H1 (cell line): ENCODE measurements around the gene NFIC. TPM values are rescaled to one million over a fixed set of nuclear protein-coding genes. Genes with fewer than 3 reads are reported as not detected.

Source experiments
- CTCF ChIA-PET: fragments of 300-600 bp; sonication (Branson Sonifier 250); formaldehyde crosslinking; loops from one replicate; lab custom pipeline; 2021; ENCODE audit not compliant: partially characterized antibody; lab: Charles Lee
- POLR2A ChIA-PET: fragments of 300-600 bp; sonication (Branson Sonifier 250); formaldehyde crosslinking; loops from one replicate; lab custom pipeline; 2021; ENCODE audit warnings: inconsistent platforms; ENCODE audit not compliant: partially characterized antibody; lab: Charles Lee
- DNase-seq, 2 experiments: peaks; one replicate each; pipeline versions ENCODE4 v3.0.0 to v3.0.0-alpha.2; 2010 to 2022; ENCODE audit warnings: low spot score in 2 of 2, low read depth in 1 of 2, mixed read lengths in 1 of 2
- FAIRE-seq: peaks from 2 replicates; lab custom pipeline; 2011; peaks lifted over from hg19 to GRCh38; lab: Jason Lieb, UNC
- H2AFZ ChIP-seq: 2 replicates; pipeline ENCODE4 v1.8.1; 2012; ENCODE audit warnings: low read length, inconsistent platforms
- H2AK5ac ChIP-seq: 2 replicates; pipeline ENCODE4 v1.6.1; 2013; ENCODE audit warnings: low read depth, low read length
- H2BK120ac ChIP-seq: replicated peaks from 2 replicates; pipeline ENCODE3; 2013; ENCODE audit warnings: low read depth, low read length, inconsistent platforms
- H2BK12ac ChIP-seq: 2 replicates; pipeline ENCODE4 v1.6.1; 2013; ENCODE audit warnings: low read depth, low read length
- H2BK15ac ChIP-seq: 2 replicates; pipeline ENCODE4 v1.6.1; 2013; ENCODE audit warnings: low read length
- H2BK20ac ChIP-seq: 2 replicates; pipeline ENCODE4 v1.6.1; 2013; ENCODE audit warnings: low read length
- H2BK5ac ChIP-seq: 2 replicates; pipeline ENCODE4 v1.6.1; 2013; ENCODE audit warnings: low read depth, low read length
- H3K14ac ChIP-seq: 2 replicates; pipeline ENCODE4 v1.6.1; 2013; ENCODE audit warnings: inconsistent platforms; ENCODE audit not compliant: insufficient read length
- H3K18ac ChIP-seq: 2 replicates; pipeline ENCODE4 v1.6.1; 2013; ENCODE audit warnings: low read length; ENCODE audit errors: extremely low read depth
- H3K23ac ChIP-seq: 2 replicates; pipeline ENCODE4 v1.6.1; 2013; ENCODE audit warnings: inconsistent platforms; ENCODE audit not compliant: insufficient read length
- H3K23me2 ChIP-seq: 2 replicates; pipeline ENCODE4 v1.6.1; 2013; ENCODE audit warnings: low read depth, low read length
- H3K27ac ChIP-seq: 2 replicates; pipeline ENCODE4 v1.6.1; 2011; ENCODE audit warnings: low read depth, low read length, inconsistent platforms
- H3K27me3 ChIP-seq, 4 experiments: replicated peaks in 1 of 4; 1 replicate in 1 of 4; 2 replicates in 3 of 4; pipeline versions ENCODE4 v1.6.1 to v1.8.1; 2011 to 2013; ENCODE audit warnings: low read length in 3 of 4, mild to moderate bottlenecking in 3 of 4, inconsistent platforms in 2 of 4, mixed read lengths in 2 of 4, moderate library complexity in 1 of 4; ENCODE audit not compliant: control insufficient read depth in 3 of 4, insufficient read depth in 3 of 4; ENCODE audit errors: extremely low read depth in 1 of 4
- H3K36me3 ChIP-seq, 4 experiments: 2 replicates each; pipeline versions ENCODE4 v1.6.1 to v1.8.1; 2011 to 2013; ENCODE audit warnings: mild to moderate bottlenecking in 4 of 4, low read length in 3 of 4, moderate library complexity in 2 of 4, control low read depth in 1 of 4, inconsistent platforms in 1 of 4; ENCODE audit not compliant: insufficient read depth in 4 of 4, control insufficient read depth in 2 of 4
- H3K4ac ChIP-seq: replicated peaks from 2 replicates; pipeline ENCODE3; 2013; ENCODE audit warnings: low read length, low read depth, mixed read lengths, inconsistent platforms; ENCODE audit not compliant: insufficient read length
- H3K4me1 ChIP-seq, 4 experiments: replicated peaks in 1 of 4; 1 replicate in 1 of 4; 2 replicates in 3 of 4; pipeline versions ENCODE4 v1.6.1 to v1.8.1; 2011 to 2013; ENCODE audit warnings: low read length in 3 of 4, inconsistent platforms in 2 of 4, mixed read lengths in 1 of 4; ENCODE audit not compliant: insufficient read depth in 4 of 4, control insufficient read depth in 3 of 4
- H3K4me2 ChIP-seq, 2 experiments: 2 replicates each; pipeline versions ENCODE4 v1.6.1 to v1.8.1; 2011 to 2013; ENCODE audit warnings: low read depth in 2 of 2, low read length in 2 of 2, control low read depth in 1 of 2, inconsistent platforms in 1 of 2, mild to moderate bottlenecking in 1 of 2; ENCODE audit not compliant: insufficient read depth in 1 of 2
- H3K4me3 ChIP-seq, 4 experiments: fragments of 200-600, 300-600 bp in 1 of 4; sonication (generic), shearing (Covaris generic), sonication (Bioruptor Twin) in 1 of 4; 2 replicates each; pipeline versions ENCODE4 v1.5.1 to v1.8.1; 2011 to 2016; ENCODE audit warnings: low read length in 4 of 4, low read depth in 3 of 4, control low read depth in 2 of 4, inconsistent platforms in 2 of 4, mild to moderate bottlenecking in 2 of 4, mixed read lengths in 1 of 4, moderate library complexity in 1 of 4; ENCODE audit not compliant: insufficient read depth in 2 of 4; ENCODE audit errors: extremely low read depth in 1 of 4
- H3K56ac ChIP-seq: replicated peaks from 2 replicates; pipeline ENCODE3; 2013; ENCODE audit warnings: low read depth, mild to moderate bottlenecking, mixed read lengths, low read length, inconsistent platforms; ENCODE audit not compliant: insufficient read length
- H3K79me1 ChIP-seq: 2 replicates; pipeline ENCODE4 v1.6.1; 2013; ENCODE audit warnings: low read depth, low read length, control low read depth
- H3K79me2 ChIP-seq, 2 experiments: 2 replicates each; pipeline versions ENCODE4 v1.6.1 to v1.8.1; 2012 to 2013; ENCODE audit warnings: low read length in 2 of 2, mild to moderate bottlenecking in 2 of 2, inconsistent platforms in 1 of 2; ENCODE audit not compliant: insufficient read depth in 2 of 2, control insufficient read depth in 1 of 2
- H3K9ac ChIP-seq, 4 experiments: replicated peaks in 1 of 4; 1 replicate in 1 of 4; 2 replicates in 3 of 4; pipeline versions ENCODE4 v1.6.1 to v1.8.1; 2011 to 2013; ENCODE audit warnings: low read depth in 3 of 4, low read length in 3 of 4, control low read depth in 2 of 4, mild to moderate bottlenecking in 2 of 4, moderate library complexity in 2 of 4, inconsistent platforms in 1 of 4; ENCODE audit errors: extremely low read depth in 1 of 4
- H3K9me3 ChIP-seq, 2 experiments: 2 replicates each; pipeline versions ENCODE4 v1.6.1 to v1.8.1; 2012 to 2013; ENCODE audit warnings: mild to moderate bottlenecking in 2 of 2, moderate library complexity in 2 of 2, control low read depth in 1 of 2, inconsistent platforms in 1 of 2, low read depth in 1 of 2, low read length in 1 of 2, mixed read lengths in 1 of 2; ENCODE audit not compliant: insufficient read depth in 2 of 2
- H4K20me1 ChIP-seq, 2 experiments: replicated peaks in 1 of 2; 2 replicates each; pipeline versions ENCODE3 to v1.8.1; 2011 to 2013; ENCODE audit warnings: inconsistent platforms in 2 of 2, low read length in 2 of 2, mild to moderate bottlenecking in 1 of 2; ENCODE audit not compliant: insufficient read depth in 2 of 2, control insufficient read depth in 1 of 2
- H4K5ac ChIP-seq: 2 replicates; pipeline ENCODE4 v1.6.1; 2013; ENCODE audit warnings: low read length, low read depth, mixed read lengths, inconsistent platforms; ENCODE audit not compliant: insufficient read length
- H4K8ac ChIP-seq: 2 replicates; pipeline ENCODE4 v1.8.0; 2013; ENCODE audit warnings: mild to moderate bottlenecking, moderate library complexity, low read length, inconsistent platforms; ENCODE audit not compliant: insufficient read depth; ENCODE audit errors: extremely low read depth
- H4K91ac ChIP-seq: replicated peaks from 2 replicates; pipeline ENCODE3; 2013; ENCODE audit warnings: low read length, mixed read lengths, inconsistent platforms; ENCODE audit not compliant: insufficient read length
- CTBP2 ChIP-seq: IDR thresholded peaks from 2 replicates; pipeline ENCODE4 v1.7.0; 2011; ENCODE audit warnings: borderline replicate concordance, mild to moderate bottlenecking, moderate library complexity, mixed read lengths, low read length; ENCODE audit not compliant: insufficient read depth, insufficient read length
- HDAC6 ChIP-seq: IDR thresholded peaks from one replicate; pipeline ENCODE4 v1.7.1; 2012; ENCODE audit warnings: low read depth, mild to moderate bottlenecking, inconsistent platforms, low read length, moderate library complexity
- TAF7 ChIP-seq: optimal IDR thresholded peaks from 2 replicates; pipeline ENCODE3; 2011; ENCODE audit warnings: low read depth, mild to moderate bottlenecking, inconsistent platforms, low read length, moderate library complexity, borderline replicate concordance
- TCF12 ChIP-seq: IDR thresholded peaks from 2 replicates; pipeline ENCODE4 v1.6.1; 2011; ENCODE audit warnings: low read depth, mild to moderate bottlenecking, low read length
- whole genome bisulfite sequencing, 2 experiments: shearing (Covaris generic) in 1 of 2; methylation state at CpG; one replicate each; pipeline versions ENCODE4 v1.1.6 to v1.1.7; 2013 to 2015; ENCODE audit warnings: low lambda C conversion rate in 2 of 2, mixed read lengths in 2 of 2, inconsistent platforms in 1 of 2, low coverage in 1 of 2, missing lambda C conversion rate in 1 of 2; ENCODE audit not compliant: insufficient replicate concordance in 2 of 2, insufficient coverage in 1 of 2, insufficient read length in 1 of 2; ENCODE audit errors: extremely low coverage in 1 of 2, missing lambda C conversion rate in 1 of 2; 5-methylcytosine and 5-hydroxymethylcytosine counted together
- polyA plus RNA-seq, 7 experiments: library from polyadenylated mRNA; depleted of rRNA in 3 of 7; stranded (reverse) in 5 of 7; unstranded in 2 of 7; fragments of >200 nt in 5 of 7; fragments of 200-250 nt in 2 of 7; gene quantifications; 1 replicate in 5 of 7; 2 replicates in 1 of 7; 4 replicates in 1 of 7; pipeline versions ENCODE4 v1.2.1 to v1.2.3, GENCODE V29; 2011 to 2013; ENCODE audit warnings: missing spikeins in 2 of 7, mixed read lengths in 2 of 7
- total RNA-seq: library from RNA; stranded (reverse); fragmentation: NEBNext Ultra II Directional; extraction: Animal tissue kit (Norgen Biotek cat#: 25700); gene quantifications from 2 replicates; pipeline ENCODE4 v1.2.1, GENCODE V29; 2021
- TF ChIP-seq, protein P1 (sequence below): IDR thresholded peaks from 2 replicates; pipeline ENCODE4 v1.6.1; 2011; ENCODE audit warnings: low read length, improper control_type of control experiment

NFIC gene
- total and polyA plus RNA-seq, 2 of the 8 experiments (the other 6 are each of a cell fraction or from before 2014, with no cell fraction given): 0.56 to 3.2 TPM

DNA sequence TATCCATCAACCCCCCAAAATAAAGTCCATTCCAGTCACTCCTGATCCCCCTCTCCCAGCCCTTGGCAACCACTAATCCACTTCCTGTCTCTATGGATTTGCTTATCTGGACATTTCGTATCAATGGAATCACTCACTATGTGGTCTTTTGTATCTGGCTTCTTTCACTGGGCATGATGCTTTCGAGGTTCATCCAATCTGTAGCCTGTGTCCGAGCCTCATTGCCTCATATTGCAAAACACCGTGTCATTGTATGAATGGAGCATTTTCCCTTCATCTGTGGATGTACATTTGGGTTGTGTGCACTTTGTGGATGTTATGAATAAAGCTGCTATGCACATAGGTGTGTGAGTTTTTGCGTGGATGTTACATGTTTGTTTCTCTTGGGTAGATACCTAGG, 138.4 kb downstream of the NFIC start:
- H3K18ac ChIP-seq: no peak overlapping the region
- peak overlapping the region in 1 of 2 experiments; percentile 59; a peak in 1 of 4 replicates for H3K4me2 ChIP-seq
- H3K14ac ChIP-seq: no peak overlapping the region
- 0 out of 8 replicates have a peak overlapping the region, but pooled peaks of 1 of the 4 experiments have one; percentile 98 for H3K4me3 ChIP-seq
- peak overlapping the region; percentile 4 for H2BK120ac ChIP-seq
- H4K5ac ChIP-seq: no peak overlapping the region
- CTCF ChIA-PET: interaction anchor here (1.0 to 1.5 kb wide), 3 partner anchors 16 to 197 kb away, joined by 3 read pairs; no protein-coding TSS in a partner anchor
- no peak overlapping the region for H3K23ac ChIP-seq
- no peak overlapping the region; the same call in 1 of the 2 replicates for H2BK5ac ChIP-seq
- DNase-seq (no peak), FAIRE-seq (no peak)
- H2BK20ac ChIP-seq: peak overlapping the region; percentile 24
- H3K9ac ChIP-seq: peak overlapping the region in 1 of 4 experiments; percentile 4; a peak in 1 of 7 replicates
- H3K23me2 ChIP-seq: peaks cover 23% of the 10 kb centered on the region
- peaks cover 0 to 21% of the 10 kb centered on the region in 2 experiments; a peak in 2 of 4 replicates for H3K79me2 ChIP-seq
- no peak overlapping the region for H3K4ac ChIP-seq
- H4K91ac ChIP-seq: peak overlapping the region; percentile 58
- POLR2A ChIA-PET: interaction anchor here (0.7 to 6.1 kb wide), 3 partner anchors 10 to 483 kb away, joined by 3 to 58 read pairs (median 3); no protein-coding TSS in a partner anchor
- peaks cover 0 to 9% (median 7%) of the 10 kb centered on the region in 4 experiments; a peak in 5 of 7 replicates for H3K4me1 ChIP-seq
- no peak overlapping the region for H3K56ac ChIP-seq
- H3K9me3 ChIP-seq: no peaks in the 10 kb centered on the region
- no peak overlapping the region for H2AFZ ChIP-seq
- peak overlapping the region; percentile 21; the same call in 1 of the 2 replicates for H2BK12ac ChIP-seq
- peak overlapping the region; percentile 50; the same call in 1 of the 2 replicates for H2BK15ac ChIP-seq
- peaks cover 18% of the 10 kb centered on the region for H3K79me1 ChIP-seq
- no peak overlapping the region; the same call in 1 of the 2 replicates for H2AK5ac ChIP-seq
- peaks cover 10 to 15% of the 10 kb centered on the region in 2 experiments for H4K20me1 ChIP-seq
- no peaks in the 10 kb centered on the region; a peak in 2 of 8 replicates for H3K36me3 ChIP-seq
- no peak overlapping the region for H4K8ac ChIP-seq
- no peak overlapping the region; the same call in 1 of the 2 replicates for H3K27ac ChIP-seq
- H3K27me3 ChIP-seq: no peaks in the 10 kb centered on the region
- 88% methylated on average over 5 of the region's 5 CpGs; no CpG with 5 or more reads in 1 of the 2 experiments for WGBS, 2 experiments
- TF ChIP-seq TAF7 (no peak), TCF12 (no peak), HDAC6 (no peak), CTBP2 (no peak)
- TF ChIP-seq, protein P1, sequence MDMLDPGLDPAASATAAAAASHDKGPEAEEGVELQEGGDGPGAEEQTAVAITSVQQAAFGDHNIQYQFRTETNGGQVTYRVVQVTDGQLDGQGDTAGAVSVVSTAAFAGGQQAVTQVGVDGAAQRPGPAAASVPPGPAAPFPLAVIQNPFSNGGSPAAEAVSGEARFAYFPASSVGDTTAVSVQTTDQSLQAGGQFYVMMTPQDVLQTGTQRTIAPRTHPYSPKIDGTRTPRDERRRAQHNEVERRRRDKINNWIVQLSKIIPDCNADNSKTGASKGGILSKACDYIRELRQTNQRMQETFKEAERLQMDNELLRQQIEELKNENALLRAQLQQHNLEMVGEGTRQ: no peak
